Measurements from ENCODE around the gene SHKBP1.
"Not testable (repeated sequence)": the region's sequence is repeated elsewhere in the genome, so short reads cannot be mapped to it uniquely, and the experiment has no call there.

The SHKBP1 gene, protein sequence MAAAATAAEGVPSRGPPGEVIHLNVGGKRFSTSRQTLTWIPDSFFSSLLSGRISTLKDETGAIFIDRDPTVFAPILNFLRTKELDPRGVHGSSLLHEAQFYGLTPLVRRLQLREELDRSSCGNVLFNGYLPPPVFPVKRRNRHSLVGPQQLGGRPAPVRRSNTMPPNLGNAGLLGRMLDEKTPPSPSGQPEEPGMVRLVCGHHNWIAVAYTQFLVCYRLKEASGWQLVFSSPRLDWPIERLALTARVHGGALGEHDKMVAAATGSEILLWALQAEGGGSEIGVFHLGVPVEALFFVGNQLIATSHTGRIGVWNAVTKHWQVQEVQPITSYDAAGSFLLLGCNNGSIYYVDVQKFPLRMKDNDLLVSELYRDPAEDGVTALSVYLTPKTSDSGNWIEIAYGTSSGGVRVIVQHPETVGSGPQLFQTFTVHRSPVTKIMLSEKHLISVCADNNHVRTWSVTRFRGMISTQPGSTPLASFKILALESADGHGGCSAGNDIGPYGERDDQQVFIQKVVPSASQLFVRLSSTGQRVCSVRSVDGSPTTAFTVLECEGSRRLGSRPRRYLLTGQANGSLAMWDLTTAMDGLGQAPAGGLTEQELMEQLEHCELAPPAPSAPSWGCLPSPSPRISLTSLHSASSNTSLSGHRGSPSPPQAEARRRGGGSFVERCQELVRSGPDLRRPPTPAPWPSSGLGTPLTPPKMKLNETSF

DNA sequence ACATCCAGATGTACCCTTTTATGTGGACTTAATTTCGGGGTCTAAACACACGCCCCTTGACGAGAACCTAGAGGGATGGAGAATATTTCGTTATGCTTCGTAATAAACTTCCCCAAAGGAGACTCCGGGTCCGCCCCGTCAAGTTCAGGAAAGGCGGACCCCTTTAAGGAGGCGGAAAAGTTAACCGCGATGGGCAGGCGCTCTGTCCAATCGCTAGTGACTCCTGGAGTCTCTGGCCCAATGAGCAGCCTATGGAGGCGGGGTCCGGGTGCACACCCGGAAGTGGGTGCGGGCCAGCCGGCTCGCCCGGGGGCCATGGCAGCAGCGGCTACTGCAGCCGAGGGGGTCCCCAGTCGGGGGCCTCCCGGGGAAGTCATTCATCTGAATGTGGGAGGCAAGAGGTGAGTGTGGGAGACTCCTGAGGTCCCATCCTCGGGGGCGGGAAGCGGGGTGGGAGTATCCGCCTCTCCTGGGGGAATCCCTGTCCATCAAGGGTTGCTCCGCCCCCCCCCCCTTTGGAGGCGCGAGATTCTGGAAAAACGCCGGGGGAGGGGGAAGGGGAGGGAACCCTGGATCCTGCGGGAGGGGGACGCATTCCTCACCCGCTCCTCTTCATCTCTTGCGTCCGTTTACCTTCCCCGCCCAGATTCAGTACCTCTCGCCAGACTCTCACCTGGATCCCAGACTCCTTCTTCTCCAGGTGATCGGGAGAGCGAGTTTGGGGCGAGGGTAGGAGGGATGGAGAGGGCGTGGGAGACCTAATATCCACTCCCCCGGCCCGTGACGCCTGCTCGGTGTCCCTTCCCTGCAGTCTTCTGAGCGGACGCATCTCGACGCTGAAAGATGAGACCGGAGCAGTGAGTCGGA is at the start of gene SHKBP1:
SHKBP1 (plus strand) TSS at position 289 of the 867 bp plus-strand sequence; CDS start at position 316, 27 bp downstream.
- peak; percentile 96 to 99 for DNase-seq

DNA sequence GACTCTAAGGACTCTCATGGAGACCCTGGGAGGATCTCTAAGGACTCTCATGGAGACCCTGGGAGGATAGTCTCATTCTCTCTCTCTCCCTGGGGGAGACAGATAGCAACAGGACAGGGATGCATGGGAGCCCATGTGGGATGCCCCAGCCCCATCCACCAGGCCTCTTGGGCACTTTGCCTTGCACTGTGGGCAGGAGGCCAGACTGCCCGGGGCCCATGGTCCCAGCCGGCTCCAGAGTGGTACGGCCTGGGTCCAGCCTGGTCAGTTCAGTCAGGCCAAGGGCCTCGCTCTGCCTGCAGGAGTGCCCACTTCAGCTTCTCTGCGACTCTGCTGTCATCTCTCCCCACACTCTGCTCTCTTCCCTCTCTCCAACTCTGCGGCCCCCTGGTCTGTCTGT is 48.6 kb upstream of the SHKBP1 start:
- DNase-seq, result no peak

- DNase-seq, result no peak
Observed at GRCh38 chr19:40528533-40529092, 48.1 kb upstream of the SHKBP1 start.

DNA sequence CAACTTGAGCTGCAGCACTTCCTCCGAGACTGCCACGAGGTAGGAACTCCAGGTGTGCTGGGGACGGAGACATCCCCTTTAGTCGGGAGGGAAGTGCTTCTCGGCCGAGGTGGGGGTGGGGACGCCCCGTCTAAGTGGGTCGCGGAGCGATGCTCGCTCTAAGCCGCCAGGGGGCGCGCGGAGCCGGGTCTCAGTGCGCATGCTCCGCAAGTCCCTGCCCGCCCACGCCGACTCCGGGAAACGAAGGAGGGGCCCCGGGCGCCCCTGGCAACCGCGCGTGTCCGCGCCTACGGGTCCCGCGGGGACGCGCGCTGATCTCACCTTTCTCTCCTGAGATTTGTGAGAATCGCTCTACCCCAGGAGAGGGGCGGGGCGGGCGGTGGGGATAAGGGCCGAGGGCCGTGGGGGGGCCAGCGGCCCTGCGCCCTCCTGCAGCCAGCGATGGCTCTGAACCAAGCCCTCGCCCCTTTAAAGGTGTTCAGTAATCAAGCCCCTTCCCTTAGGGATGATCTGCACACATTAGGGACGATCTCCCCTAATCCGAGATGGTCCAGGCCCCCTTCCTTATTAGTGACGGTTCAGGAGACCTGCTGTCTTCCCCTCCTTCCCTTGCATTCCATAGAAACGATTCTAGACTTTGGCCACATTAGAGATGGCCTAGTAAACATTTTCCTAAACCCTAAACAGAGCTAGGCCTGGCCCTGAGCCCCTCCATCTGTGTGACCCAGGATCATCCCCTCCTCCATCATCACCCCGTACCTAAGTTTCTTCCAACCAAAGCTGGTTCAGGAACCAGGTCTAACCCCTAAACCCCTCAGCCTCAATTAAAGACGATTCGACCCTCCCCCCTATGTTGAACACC is 47.3 kb upstream of the SHKBP1 start:
- peak; percentile 55 to 87 for DNase-seq

GRCh38 chr19:40530091-40530901 is 46.4 kb upstream of the SHKBP1 start:
- DNase-seq, result no peak

DNA sequence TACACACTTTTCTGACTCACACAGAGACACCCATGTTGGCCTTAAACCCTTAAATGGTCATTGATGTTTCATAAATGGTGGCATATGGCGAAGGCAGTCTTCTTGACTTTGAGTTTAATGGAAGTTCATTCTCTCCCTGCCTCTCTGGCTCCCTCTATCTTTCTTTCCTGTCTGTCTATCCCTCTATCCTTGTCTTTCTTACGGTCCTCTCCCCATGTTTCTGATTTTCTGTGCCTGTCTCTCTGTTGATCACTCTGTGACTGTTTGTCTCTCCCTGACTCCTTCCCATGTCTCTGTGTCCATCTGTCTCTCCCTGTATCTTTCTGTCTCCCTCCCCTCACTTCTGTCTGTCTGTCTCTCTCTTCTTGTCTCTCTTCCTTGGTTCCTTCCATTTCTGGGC is 43.2 kb upstream of the SHKBP1 start:
- DNase-seq, result no peak

DNA sequence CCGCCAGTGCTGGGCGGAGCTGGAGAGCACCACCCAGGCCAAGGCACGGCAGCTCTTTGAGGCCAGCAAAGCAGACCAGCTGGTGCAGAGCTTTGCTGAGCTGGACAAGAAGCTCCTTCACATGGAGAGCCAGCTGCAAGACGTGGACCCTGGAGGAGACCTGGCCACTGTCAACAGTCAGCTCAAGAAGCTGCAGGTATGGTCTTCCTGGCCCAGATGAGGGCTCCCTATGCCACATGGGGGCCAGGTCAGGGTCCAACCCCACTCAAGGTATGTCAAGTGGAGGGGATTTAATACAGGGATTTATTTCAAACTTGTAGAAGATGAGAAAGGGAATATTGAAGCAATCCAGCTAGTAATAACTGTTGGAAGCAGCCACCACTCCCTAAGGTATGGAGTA is 42.5 kb upstream of the SHKBP1 start:
- DNase-seq, result no peak

GRCh38 chr19:40539070-40539469 is 37.6 kb upstream of the SHKBP1 start:
- DNase-seq, result no peak

DNA sequence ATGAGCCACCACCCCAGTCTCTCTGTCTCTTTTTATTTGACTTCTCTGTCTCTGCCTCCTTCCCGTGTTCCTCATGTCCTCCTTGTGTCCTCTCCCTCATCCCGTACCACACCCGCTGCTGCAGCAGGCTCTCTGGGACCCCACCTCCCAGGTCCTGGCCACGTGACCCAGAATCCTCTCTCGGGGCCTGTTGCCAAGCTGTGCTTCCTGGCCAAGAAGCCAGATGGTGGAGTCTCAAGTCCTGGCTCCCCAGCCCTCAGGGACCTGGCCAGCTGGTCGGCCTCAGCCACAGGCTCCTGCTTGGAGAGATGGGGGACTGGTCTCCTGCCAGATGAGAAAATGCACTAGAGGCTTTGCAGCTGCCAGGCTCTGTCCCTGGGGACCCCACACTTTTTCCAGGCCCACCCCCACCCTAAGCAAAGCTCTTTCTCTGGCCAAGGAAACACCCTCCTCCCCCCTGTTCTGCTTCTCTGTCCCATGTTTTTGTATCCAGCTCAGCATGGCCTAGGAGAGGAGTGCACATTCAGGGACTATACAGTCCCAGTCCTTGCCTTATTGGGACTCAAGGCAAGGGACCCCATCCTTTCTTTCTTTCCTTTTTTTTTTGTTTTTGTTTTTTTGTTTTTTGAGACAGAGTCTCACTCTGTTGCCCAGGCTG is 34.3 kb upstream of the SHKBP1 start:
- no peak for DNase-seq

DNA sequence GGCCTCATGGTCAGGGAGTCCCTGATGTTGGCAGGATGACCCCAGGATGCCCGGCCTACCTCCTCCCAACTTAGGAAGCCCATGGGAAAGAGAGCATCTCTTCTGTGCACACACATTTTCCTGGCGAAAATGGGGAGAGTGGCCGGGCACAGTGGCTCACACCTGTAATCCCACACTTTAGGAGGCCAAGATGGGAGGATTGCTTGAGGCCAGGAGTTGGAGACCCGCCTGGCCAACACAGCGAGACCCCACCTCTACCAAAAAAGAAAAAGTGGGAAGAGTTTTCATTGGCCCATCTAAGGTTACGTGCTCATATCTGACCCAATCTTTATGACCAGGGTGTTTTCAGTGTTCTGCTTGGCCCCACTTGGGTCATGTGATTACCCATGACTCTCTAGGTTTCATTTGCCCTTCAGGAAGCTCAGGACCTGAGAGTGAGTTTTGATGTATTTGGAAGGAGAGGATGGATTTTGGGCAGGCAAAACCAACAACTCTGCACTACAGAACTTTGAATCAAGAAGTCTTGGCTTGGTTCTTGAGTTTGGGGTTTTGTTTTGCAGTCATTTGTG is 33.6 kb upstream of the SHKBP1 start:
- no peak for DNase-seq

DNA sequence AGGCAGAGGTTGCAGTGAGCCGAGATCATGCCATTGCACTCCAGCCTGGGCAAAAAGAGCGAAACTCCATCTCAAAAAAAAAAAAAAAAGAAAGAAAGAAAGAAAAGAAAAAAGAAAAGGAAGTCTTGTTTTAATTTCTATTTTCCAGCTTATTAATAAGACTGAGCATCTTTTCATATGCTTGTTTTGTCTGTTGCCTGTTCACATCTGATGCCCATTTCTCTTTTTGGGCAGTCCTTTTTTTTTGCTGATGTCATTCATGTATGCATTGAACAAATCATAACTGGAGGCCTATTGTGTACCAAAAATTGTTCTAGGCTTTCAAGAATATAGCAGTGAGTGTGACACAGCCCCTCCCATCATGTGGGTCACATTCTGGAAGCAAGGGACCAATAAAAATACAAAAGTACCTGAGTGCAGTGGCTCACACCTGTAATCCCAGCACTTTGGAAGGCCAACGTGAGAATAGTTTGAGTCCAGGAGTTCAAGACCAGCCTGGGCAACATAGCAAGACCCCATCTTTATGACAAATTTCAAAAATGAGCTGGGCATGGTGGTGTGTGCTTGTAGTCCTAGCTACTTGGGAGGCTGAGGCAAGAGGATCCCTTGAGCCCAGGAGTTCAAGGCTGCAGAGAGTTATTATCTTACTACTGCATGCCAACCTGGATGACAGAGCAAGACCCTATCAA is 30.4 kb upstream of the SHKBP1 start:
- DNase-seq, result not testable (repeated sequence)

- not testable (repeated sequence) for DNase-seq
Observed at GRCh38 chr19:40547190-40547589, 29.5 kb upstream of the SHKBP1 start.

DNA sequence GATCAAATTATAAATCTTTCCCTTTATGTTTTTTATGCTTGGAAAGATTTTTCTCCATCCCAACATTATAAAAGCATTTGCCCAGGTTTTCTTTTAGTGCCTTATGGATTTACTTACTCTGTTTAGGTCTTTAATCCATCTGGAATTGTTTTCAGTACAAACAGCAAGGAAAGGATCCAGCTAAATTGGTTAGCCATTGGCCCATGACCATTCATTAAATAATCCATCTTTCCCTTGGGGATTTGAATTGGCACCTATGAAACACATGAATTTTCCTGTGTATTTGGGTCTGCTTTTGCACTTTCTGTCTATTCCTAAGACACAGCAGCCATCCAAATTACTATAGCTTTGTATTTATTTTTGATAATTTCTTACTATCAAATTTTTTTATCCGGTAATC is 28.8 kb upstream of the SHKBP1 start:
- no peak for DNase-seq

- peak; percentile 31 to 32 for DNase-seq
Observed at GRCh38 chr19:40549007-40549708, 27.5 kb upstream of the SHKBP1 start.

DNA sequence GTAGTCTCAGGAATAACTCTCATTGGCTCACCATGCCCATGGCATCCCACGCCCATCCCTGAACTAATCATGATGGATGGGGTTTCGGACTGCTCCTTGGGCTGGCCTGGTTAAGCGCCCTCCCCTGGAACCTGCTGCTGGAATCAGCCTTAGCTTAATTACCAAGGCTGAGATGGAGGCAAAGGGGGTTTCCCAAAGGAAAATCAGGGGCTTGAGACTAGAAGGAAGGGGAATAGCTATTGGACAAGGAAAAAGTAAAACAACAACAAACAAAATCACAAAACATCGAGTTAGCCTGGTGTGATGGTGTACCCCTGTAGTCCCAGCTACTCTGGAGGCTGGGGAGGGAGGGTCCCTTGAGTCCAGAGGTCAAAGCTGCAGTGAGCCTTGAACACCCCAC is 25.7 kb upstream of the SHKBP1 start:
- DNase-seq, result no peak

DNA sequence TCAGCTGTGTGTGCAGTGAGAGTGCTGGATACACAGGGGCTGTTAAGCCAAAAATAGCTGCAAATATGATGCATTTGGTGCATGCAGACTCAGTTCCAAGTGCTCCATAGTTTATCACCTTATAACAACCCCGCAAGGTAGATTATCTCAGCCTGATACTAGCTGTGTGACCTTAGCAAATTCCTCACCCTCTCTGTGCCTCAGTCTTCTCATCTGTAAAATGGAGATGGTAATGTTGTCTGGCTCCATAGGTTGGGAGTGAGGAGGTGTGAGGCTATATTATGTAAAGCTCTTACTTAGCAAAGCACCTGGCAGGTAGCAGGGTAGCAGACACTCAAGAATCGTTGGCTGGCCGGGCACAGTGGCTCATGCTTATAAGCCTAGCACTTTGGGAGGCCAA is 23.8 kb upstream of the SHKBP1 start:
- no peak for DNase-seq

DNA sequence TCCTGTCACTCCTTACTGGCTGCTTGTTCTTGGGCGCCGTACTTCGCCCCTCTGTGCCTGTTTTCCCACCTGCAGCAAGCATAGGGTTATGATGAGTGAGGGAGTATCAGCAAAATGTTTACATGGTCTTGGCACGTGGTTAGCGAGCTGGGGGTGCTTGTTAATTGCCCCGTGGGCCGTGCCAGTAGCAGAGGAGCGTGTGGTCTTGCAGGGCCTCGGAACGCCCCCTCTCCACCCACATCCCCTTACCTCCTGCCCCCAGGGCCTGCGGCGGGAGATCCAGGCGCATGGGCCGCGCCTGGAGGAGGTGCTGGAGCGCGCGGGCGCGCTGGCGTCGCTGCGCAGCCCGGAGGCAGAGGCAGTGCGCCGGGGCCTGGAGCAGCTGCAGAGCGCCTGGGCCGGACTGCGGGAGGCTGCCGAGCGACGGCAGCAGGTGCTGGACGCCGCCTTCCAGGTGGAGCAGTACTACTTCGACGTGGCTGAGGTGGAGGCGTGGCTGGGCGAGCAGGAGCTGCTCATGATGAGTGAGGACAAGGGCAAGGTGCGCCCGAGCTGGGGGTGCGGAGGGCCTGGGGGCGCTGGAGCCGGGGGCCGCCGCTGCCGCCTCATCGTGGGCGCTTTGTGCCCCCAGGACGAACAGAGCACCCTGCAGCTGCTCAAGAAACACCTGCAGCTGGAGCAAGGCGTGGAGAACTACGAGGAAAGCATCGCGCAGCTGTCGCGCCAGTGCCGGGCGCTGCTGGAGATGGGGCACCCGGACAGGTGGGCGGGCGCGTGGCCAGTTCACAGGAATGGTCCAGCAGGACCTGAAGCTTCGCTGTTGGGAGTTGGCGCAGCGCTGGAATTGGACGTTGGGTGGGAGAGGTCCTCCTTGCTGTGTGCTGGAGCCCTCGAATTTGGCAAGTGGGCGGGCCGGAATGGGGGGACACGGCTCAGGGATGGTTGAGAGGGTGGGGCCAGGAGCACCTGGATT is 22.5 kb upstream of the SHKBP1 start:
- no peak for DNase-seq
